IMR-90 (cell line): ENCODE results near the gene PRMT2. TPM values are rescaled to one million over a fixed set of nuclear protein-coding genes. Genes with fewer than 3 reads are reported as not detected.

Source experiments
- ATAC-seq: fragments of 200-7000 bp; cut with Tn5 transposase; 2 replicates; pipeline ENCODE4 v1.9.1; 2020; ENCODE audit warnings: low read depth, mild to moderate bottlenecking, moderate library complexity
- BruUV-seq: library from RNA; stranded (reverse); fragments of 400-500 nt; replicated peaks from 2 replicates; lab custom pipeline; 2021; lab: Mats Ljungman, UMichigan
- CTCF ChIA-PET: fragments of 300-600 bp; formaldehyde crosslinking; extraction: SDS; loops from one replicate; lab custom pipeline; 2021; ENCODE audit warnings: antibody characterized with exemption; lab: Yijun Ruan, JAX
- POLR2A ChIA-PET: fragments of 300-600 bp; sonication (Branson Sonifier 250); formaldehyde crosslinking; loops from one replicate; lab custom pipeline; 2022; ENCODE audit warnings: antibody characterized with exemption; ENCODE audit not compliant: unreplicated experiment; lab: Charles Lee
- DNase-seq: peaks from one replicate; pipeline ENCODE4 v3.0.0; 2013
- H2AFZ ChIP-seq: replicated peaks from 2 replicates; pipeline ENCODE3; 2013; ENCODE audit warnings: low read length, mild to moderate bottlenecking; ENCODE audit not compliant: poor library complexity
- H2AK5ac ChIP-seq: 2 replicates; pipeline ENCODE4 v1.6.1; 2013; ENCODE audit warnings: low read depth, low read length, inconsistent platforms
- H2AK9ac ChIP-seq: replicated peaks from 2 replicates; pipeline ENCODE3; 2013; ENCODE audit warnings: mild to moderate bottlenecking, low read depth, low read length, moderate library complexity; ENCODE audit not compliant: poor library complexity
- H2BK120ac ChIP-seq: 2 replicates; pipeline ENCODE4 v1.6.1; 2013; ENCODE audit warnings: low read depth, low read length, inconsistent platforms
- H2BK15ac ChIP-seq: 3 replicates; pipeline ENCODE4 v1.6.1; 2013; ENCODE audit warnings: low read depth, low read length, inconsistent platforms
- H2BK20ac ChIP-seq: 2 replicates; pipeline ENCODE4 v1.6.1; 2013; ENCODE audit warnings: low read depth, mild to moderate bottlenecking, inconsistent platforms, low read length, moderate library complexity
- H2BK5ac ChIP-seq: 2 replicates; pipeline ENCODE4 v1.6.1; 2013; ENCODE audit warnings: mild to moderate bottlenecking, low read depth, low read length, inconsistent platforms; ENCODE audit not compliant: poor library complexity, severe bottlenecking
- H3K14ac ChIP-seq: replicated peaks from 2 replicates; pipeline ENCODE4 v1.6.1; 2013; ENCODE audit warnings: low read depth, low read length, inconsistent platforms
- H3K18ac ChIP-seq: 2 replicates; pipeline ENCODE4 v1.6.1; 2013; ENCODE audit warnings: low read depth, low read length, control low read depth
- H3K23ac ChIP-seq: 2 replicates; pipeline ENCODE4 v1.6.1; 2013; ENCODE audit warnings: low read depth, low read length, inconsistent platforms
- H3K27ac ChIP-seq: 2 replicates; pipeline ENCODE4 v1.5.1; 2013; ENCODE audit warnings: mild to moderate bottlenecking, control low read depth, low read length; ENCODE audit not compliant: insufficient read depth
- H3K27me3 ChIP-seq: 2 replicates; pipeline ENCODE4 v1.6.1; 2013; ENCODE audit warnings: low read length; ENCODE audit not compliant: control insufficient read depth, insufficient read depth
- H3K36me3 ChIP-seq: 2 replicates; pipeline ENCODE4 v1.6.1; 2013; ENCODE audit warnings: low read length, mixed read lengths; ENCODE audit not compliant: control insufficient read depth, insufficient read depth
- H3K4ac ChIP-seq: 2 replicates; pipeline ENCODE4 v1.6.1; 2013; ENCODE audit warnings: low read depth, low read length, inconsistent platforms
- H3K4me1 ChIP-seq: 2 replicates; pipeline ENCODE4 v1.6.1; 2013; ENCODE audit warnings: low read length, mixed read lengths; ENCODE audit not compliant: control insufficient read depth, insufficient read depth
- H3K4me2 ChIP-seq: 2 replicates; pipeline ENCODE4 v1.6.1; 2013; ENCODE audit warnings: low read depth, mild to moderate bottlenecking, control low read depth, low read length, moderate library complexity
- H3K4me3 ChIP-seq: 2 replicates; pipeline ENCODE4 v1.5.1; 2013; ENCODE audit warnings: low read depth, mild to moderate bottlenecking, control low read depth, low read length, moderate library complexity; ENCODE audit not compliant: insufficient read depth
- H3K56ac ChIP-seq: 2 replicates; pipeline ENCODE4 v1.6.1; 2013; ENCODE audit warnings: low read length, inconsistent platforms; ENCODE audit not compliant: insufficient read depth; ENCODE audit errors: extremely low read depth
- H3K79me1 ChIP-seq, 2 experiments: 2 replicates each; pipeline ENCODE4 v1.6.1; 2013; ENCODE audit warnings: low read length in 2 of 2, inconsistent platforms in 1 of 2, low read depth in 1 of 2
- H3K9ac ChIP-seq: 2 replicates; pipeline ENCODE4 v1.6.1; 2013; ENCODE audit warnings: low read depth, low read length, control low read depth
- H3K9me1 ChIP-seq: 2 replicates; pipeline ENCODE4 v1.6.1; 2013; ENCODE audit warnings: low read length, inconsistent platforms; ENCODE audit not compliant: insufficient read depth
- H3K9me3 ChIP-seq: 2 replicates; pipeline ENCODE4 v1.6.1; 2013; ENCODE audit warnings: low read length; ENCODE audit not compliant: control insufficient read depth, insufficient read depth
- H4K20me1 ChIP-seq: 2 replicates; pipeline ENCODE4 v1.6.1; 2013; ENCODE audit warnings: low read length, inconsistent platforms; ENCODE audit not compliant: insufficient read depth
- H4K5ac ChIP-seq: 2 replicates; pipeline ENCODE4 v1.6.1; 2013; ENCODE audit warnings: mild to moderate bottlenecking, low read depth, low read length, control low read depth
- H4K8ac ChIP-seq, 2 experiments: 2 replicates each; pipeline ENCODE4 v1.6.1; 2013; ENCODE audit warnings: low read depth in 2 of 2, low read length in 2 of 2, control low read depth in 1 of 2, inconsistent platforms in 1 of 2
- H4K91ac ChIP-seq: 2 replicates; pipeline ENCODE4 v1.6.1; 2013; ENCODE audit warnings: low read depth, low read length, inconsistent platforms; ENCODE audit not compliant: insufficient read depth
- BHLHE40 ChIP-seq: fragments of 150-350 bp; IDR thresholded peaks from 2 replicates; pipeline ENCODE4 v1.6.1; 2016; ENCODE audit warnings: mild to moderate bottlenecking, low read depth, low read length
- CEBPB ChIP-seq: IDR thresholded peaks from 2 replicates; pipeline ENCODE4 v1.6.1; 2012; ENCODE audit warnings: low read depth, low read length, improper control_type of control experiment
- CHD1 ChIP-seq: IDR thresholded peaks from 2 replicates; pipeline ENCODE4 v1.6.1; 2012; ENCODE audit warnings: low read depth, low read length, improper control_type of control experiment
- CTCF ChIP-seq: conservative IDR thresholded peaks from 2 replicates; pipeline ENCODE4 v1.5.1; 2012; ENCODE audit warnings: mild to moderate bottlenecking, low read depth, low read length, improper control_type of control experiment
- ELK1 ChIP-seq: fragments of 150-350 bp; IDR thresholded peaks from 2 replicates; pipeline ENCODE4 v1.6.1; 2016; ENCODE audit warnings: low read depth, mild to moderate bottlenecking, low read length, moderate library complexity, borderline replicate concordance
- FOS ChIP-seq: fragments of 150-350 bp; IDR thresholded peaks from 2 replicates; pipeline ENCODE4 v1.6.1; 2016; ENCODE audit warnings: low read depth, low read length
- MAFK ChIP-seq: IDR thresholded peaks from 2 replicates; pipeline ENCODE4 v1.6.1; 2012; ENCODE audit warnings: low read depth, low read length, improper control_type of control experiment
- MAZ ChIP-seq: IDR thresholded peaks from 2 replicates; pipeline ENCODE4 v1.6.1; 2012; ENCODE audit warnings: low read depth, mild to moderate bottlenecking, low read length, improper control_type of control experiment, moderate library complexity, borderline replicate concordance
- MXI1 ChIP-seq: IDR thresholded peaks from 2 replicates; pipeline ENCODE4 v1.6.1; 2012; ENCODE audit warnings: low read depth, mild to moderate bottlenecking, low read length, moderate library complexity, borderline replicate concordance
- NFE2L2 ChIP-seq: fragments of 150-350 bp; IDR thresholded peaks from 2 replicates; pipeline ENCODE4 v1.6.1; 2016; ENCODE audit warnings: low read depth, mild to moderate bottlenecking, low read length
- POLR2A ChIP-seq: IDR thresholded peaks from 2 replicates; pipeline ENCODE4 v1.6.1; 2012; ENCODE audit warnings: mild to moderate bottlenecking, low read depth, low read length
- RAD21 ChIP-seq: IDR thresholded peaks from 2 replicates; pipeline ENCODE4 v1.6.1; 2012; ENCODE audit warnings: low read length, improper control_type of control experiment
- RCOR1 ChIP-seq: IDR thresholded peaks from 2 replicates; pipeline ENCODE4 v1.6.1; 2012; ENCODE audit warnings: mild to moderate bottlenecking, low read length, improper control_type of control experiment; ENCODE audit not compliant: insufficient replicate concordance
- RFX5 ChIP-seq: IDR thresholded peaks from 2 replicates; pipeline ENCODE4 v1.8.0; 2012; ENCODE audit warnings: low read depth, mild to moderate bottlenecking, low read length, moderate library complexity
- SMC3 ChIP-seq: fragments of 150-350 bp; IDR thresholded peaks from 2 replicates; pipeline ENCODE4 v1.6.1; 2016; ENCODE audit warnings: low read depth, mild to moderate bottlenecking, antibody characterized with exemption, low read length, moderate library complexity
- USF2 ChIP-seq: fragments of 150-350 bp; IDR thresholded peaks from 2 replicates; pipeline ENCODE4 v1.6.1; 2017; ENCODE audit warnings: mild to moderate bottlenecking, antibody characterized with exemption, low read length, low read depth
- WGBS, 2 experiments: methylation state at CpG; one replicate each; pipeline versions ENCODE4 v1.1.5 to v1.1.7; 2013; ENCODE audit warnings: missing lambda C conversion rate in 2 of 2; ENCODE audit not compliant: insufficient read length in 1 of 2; ENCODE audit errors: extremely low coverage in 2 of 2; 5-methylcytosine and 5-hydroxymethylcytosine counted together
- dilution Hi-C: fragments of 300-500 bp; cut with HindIII; formaldehyde crosslinking; loops from one replicate; pipeline ENCODE4 v1.14.3; 2018; ENCODE audit warnings: low sequenced_read_pairs; ENCODE audit not compliant: unreplicated experiment
- in situ Hi-C: fragments of 300-500 bp; cut with MboI; formaldehyde crosslinking; loops from 3 replicates; pipeline ENCODE4 v1.14.3; 2019; ENCODE audit warnings: low sequenced_read_pairs, inconsistent platforms, mixed read lengths
- intact Hi-C: fragments of 100-400 bp; cut with micrococcal nuclease; formaldehyde crosslinking; loops from 2 replicates; pipeline ENCODE4 v1.10.0; 2022
- polyA plus RNA-seq, 3 experiments: library from polyadenylated mRNA; depleted of rRNA; stranded (reverse); fragments of >200 nt; gene quantifications; 2 replicates each; pipeline ENCODE4 v1.2.3, GENCODE V29; 2012; ENCODE audit warnings: low replicate concordance in 1 of 3
- total RNA-seq: library from RNA; depleted of rRNA; stranded (reverse); fragments of >200 nt; gene quantifications from 2 replicates; pipeline ENCODE4 v1.2.3, GENCODE V29; 2012

Gene PRMT2
- total and polyA plus RNA-seq, 2 of the 4 experiments (the other 2 are of a cell fraction), result 126 to 159 TPM

GRCh38 chr21:46616050-46616449 is 19.4 kb upstream of the PRMT2 start:
- H3K14ac ChIP-seq, result no peak overlapping the region
- H3K4me1 ChIP-seq, result peaks cover 1% of the 10 kb centered on the region; the same call in 1 of the 2 replicates
- H3K27ac ChIP-seq, result no peak overlapping the region
- WGBS, 2 experiments, result no CpG with 5 or more reads among the region's 2 CpGs
- no peak overlapping the region for H3K23ac ChIP-seq
- no peaks in the 10 kb centered on the region; the same call in 1 of the 2 replicates for H3K27me3 ChIP-seq
- POLR2A ChIA-PET, result no interaction called here
- no peak overlapping the region for H3K4me3 ChIP-seq
- H2BK20ac ChIP-seq, result no peak overlapping the region
- ATAC-seq (no peak), DNase-seq (no peak)
- in situ Hi-C loops (no loop called here), intact Hi-C loops (no loop called here), dilution Hi-C loops (no loop called here)
- H3K56ac ChIP-seq, result no peak overlapping the region
- H3K9ac ChIP-seq, result no peak overlapping the region
- no peak overlapping the region for H2AFZ ChIP-seq
- no peaks in the 10 kb centered on the region for H3K36me3 ChIP-seq
- H2BK120ac ChIP-seq, result no peak overlapping the region
- no peak overlapping the region for H4K5ac ChIP-seq
- no peak overlapping the region for H3K4me2 ChIP-seq
- no peak overlapping the region for H3K18ac ChIP-seq
- no peak overlapping the region for H2AK9ac ChIP-seq
- H4K20me1 ChIP-seq, result no peaks in the 10 kb centered on the region; the same call in 1 of the 2 replicates
- CTCF ChIA-PET, result no interaction called here
- H2AK5ac ChIP-seq, result no peak overlapping the region
- H3K79me1 ChIP-seq, result no peaks in the 10 kb centered on the region
- H2BK5ac ChIP-seq, result no peak overlapping the region
- TF ChIP-seq NFE2L2 (no peak), SMC3 (no peak), FOS (no peak), BHLHE40 (no peak), CHD1 (no peak), RAD21 (no peak), RCOR1 (no peak), USF2 (no peak), ELK1 (no peak), CEBPB (no peak), MXI1 (no peak), RFX5 (no peak), MAFK (no peak), MAZ (no peak), CTCF (no peak), POLR2A (no peak)
- H4K8ac ChIP-seq, result no peak overlapping the region
- no peak overlapping the region for H2BK15ac ChIP-seq
- no peak overlapping the region for H3K4ac ChIP-seq
- H3K9me1 ChIP-seq, result no peaks in the 10 kb centered on the region
- H4K91ac ChIP-seq, result no peak overlapping the region
- BruUV-seq, result no TSS peak
- peaks cover 6% of the 10 kb centered on the region for H3K9me3 ChIP-seq
